H1 (cell line): ENCODE measurements around the gene CEP128. TPM values are rescaled to one million over a fixed set of nuclear protein-coding genes. Genes with fewer than 3 reads are reported as not detected.

Experiments used
- CTCF ChIA-PET: fragments of 300-600 bp; sonication (Branson Sonifier 250); formaldehyde crosslinking; loops from one replicate; lab custom pipeline; 2021; ENCODE audit not compliant: partially characterized antibody; lab: Charles Lee
- POLR2A ChIA-PET: fragments of 300-600 bp; sonication (Branson Sonifier 250); formaldehyde crosslinking; loops from one replicate; lab custom pipeline; 2021; ENCODE audit warnings: inconsistent platforms; ENCODE audit not compliant: partially characterized antibody; lab: Charles Lee
- DNase-seq, 2 experiments: peaks; one replicate each; pipeline versions ENCODE4 v3.0.0 to v3.0.0-alpha.2; 2010 to 2022; ENCODE audit warnings: low spot score in 2 of 2, low read depth in 1 of 2, mixed read lengths in 1 of 2
- FAIRE-seq: peaks from 2 replicates; lab custom pipeline; 2011; peaks lifted over from hg19 to GRCh38; lab: Jason Lieb, UNC
- H2AFZ ChIP-seq: 2 replicates; pipeline ENCODE4 v1.8.1; 2012; ENCODE audit warnings: low read length, inconsistent platforms
- H2AK5ac ChIP-seq: 2 replicates; pipeline ENCODE4 v1.6.1; 2013; ENCODE audit warnings: low read depth, low read length
- H2BK120ac ChIP-seq: replicated peaks from 2 replicates; pipeline ENCODE3; 2013; ENCODE audit warnings: low read depth, low read length, inconsistent platforms
- H2BK12ac ChIP-seq: 2 replicates; pipeline ENCODE4 v1.6.1; 2013; ENCODE audit warnings: low read depth, low read length
- H2BK15ac ChIP-seq: 2 replicates; pipeline ENCODE4 v1.6.1; 2013; ENCODE audit warnings: low read length
- H2BK20ac ChIP-seq: 2 replicates; pipeline ENCODE4 v1.6.1; 2013; ENCODE audit warnings: low read length
- H2BK5ac ChIP-seq: 2 replicates; pipeline ENCODE4 v1.6.1; 2013; ENCODE audit warnings: low read depth, low read length
- H3K14ac ChIP-seq: 2 replicates; pipeline ENCODE4 v1.6.1; 2013; ENCODE audit warnings: inconsistent platforms; ENCODE audit not compliant: insufficient read length
- H3K18ac ChIP-seq: 2 replicates; pipeline ENCODE4 v1.6.1; 2013; ENCODE audit warnings: low read length; ENCODE audit errors: extremely low read depth
- H3K23ac ChIP-seq: 2 replicates; pipeline ENCODE4 v1.6.1; 2013; ENCODE audit warnings: inconsistent platforms; ENCODE audit not compliant: insufficient read length
- H3K23me2 ChIP-seq: 2 replicates; pipeline ENCODE4 v1.6.1; 2013; ENCODE audit warnings: low read depth, low read length
- H3K27ac ChIP-seq: 2 replicates; pipeline ENCODE4 v1.6.1; 2011; ENCODE audit warnings: low read depth, low read length, inconsistent platforms
- H3K27me3 ChIP-seq, 4 experiments: replicated peaks in 1 of 4; 1 replicate in 1 of 4; 2 replicates in 3 of 4; pipeline versions ENCODE4 v1.6.1 to v1.8.1; 2011 to 2013; ENCODE audit warnings: low read length in 3 of 4, mild to moderate bottlenecking in 3 of 4, inconsistent platforms in 2 of 4, mixed read lengths in 2 of 4, moderate library complexity in 1 of 4; ENCODE audit not compliant: control insufficient read depth in 3 of 4, insufficient read depth in 3 of 4; ENCODE audit errors: extremely low read depth in 1 of 4
- H3K36me3 ChIP-seq, 4 experiments: 2 replicates each; pipeline versions ENCODE4 v1.6.1 to v1.8.1; 2011 to 2013; ENCODE audit warnings: mild to moderate bottlenecking in 4 of 4, low read length in 3 of 4, moderate library complexity in 2 of 4, control low read depth in 1 of 4, inconsistent platforms in 1 of 4; ENCODE audit not compliant: insufficient read depth in 4 of 4, control insufficient read depth in 2 of 4
- H3K4ac ChIP-seq: replicated peaks from 2 replicates; pipeline ENCODE3; 2013; ENCODE audit warnings: low read length, low read depth, mixed read lengths, inconsistent platforms; ENCODE audit not compliant: insufficient read length
- H3K4me1 ChIP-seq, 4 experiments: replicated peaks in 1 of 4; 1 replicate in 1 of 4; 2 replicates in 3 of 4; pipeline versions ENCODE4 v1.6.1 to v1.8.1; 2011 to 2013; ENCODE audit warnings: low read length in 3 of 4, inconsistent platforms in 2 of 4, mixed read lengths in 1 of 4; ENCODE audit not compliant: insufficient read depth in 4 of 4, control insufficient read depth in 3 of 4
- H3K4me2 ChIP-seq, 2 experiments: 2 replicates each; pipeline versions ENCODE4 v1.6.1 to v1.8.1; 2011 to 2013; ENCODE audit warnings: low read depth in 2 of 2, low read length in 2 of 2, control low read depth in 1 of 2, inconsistent platforms in 1 of 2, mild to moderate bottlenecking in 1 of 2; ENCODE audit not compliant: insufficient read depth in 1 of 2
- H3K4me3 ChIP-seq, 4 experiments: fragments of 200-600, 300-600 bp in 1 of 4; sonication (generic), shearing (Covaris generic), sonication (Bioruptor Twin) in 1 of 4; 2 replicates each; pipeline versions ENCODE4 v1.5.1 to v1.8.1; 2011 to 2016; ENCODE audit warnings: low read length in 4 of 4, low read depth in 3 of 4, control low read depth in 2 of 4, inconsistent platforms in 2 of 4, mild to moderate bottlenecking in 2 of 4, mixed read lengths in 1 of 4, moderate library complexity in 1 of 4; ENCODE audit not compliant: insufficient read depth in 2 of 4; ENCODE audit errors: extremely low read depth in 1 of 4
- H3K56ac ChIP-seq: replicated peaks from 2 replicates; pipeline ENCODE3; 2013; ENCODE audit warnings: low read depth, mild to moderate bottlenecking, mixed read lengths, low read length, inconsistent platforms; ENCODE audit not compliant: insufficient read length
- H3K79me1 ChIP-seq: 2 replicates; pipeline ENCODE4 v1.6.1; 2013; ENCODE audit warnings: low read depth, low read length, control low read depth
- H3K79me2 ChIP-seq, 2 experiments: 2 replicates each; pipeline versions ENCODE4 v1.6.1 to v1.8.1; 2012 to 2013; ENCODE audit warnings: low read length in 2 of 2, mild to moderate bottlenecking in 2 of 2, inconsistent platforms in 1 of 2; ENCODE audit not compliant: insufficient read depth in 2 of 2, control insufficient read depth in 1 of 2
- H3K9ac ChIP-seq, 4 experiments: replicated peaks in 1 of 4; 1 replicate in 1 of 4; 2 replicates in 3 of 4; pipeline versions ENCODE4 v1.6.1 to v1.8.1; 2011 to 2013; ENCODE audit warnings: low read depth in 3 of 4, low read length in 3 of 4, control low read depth in 2 of 4, mild to moderate bottlenecking in 2 of 4, moderate library complexity in 2 of 4, inconsistent platforms in 1 of 4; ENCODE audit errors: extremely low read depth in 1 of 4
- H3K9me3 ChIP-seq, 2 experiments: 2 replicates each; pipeline versions ENCODE4 v1.6.1 to v1.8.1; 2012 to 2013; ENCODE audit warnings: mild to moderate bottlenecking in 2 of 2, moderate library complexity in 2 of 2, control low read depth in 1 of 2, inconsistent platforms in 1 of 2, low read depth in 1 of 2, low read length in 1 of 2, mixed read lengths in 1 of 2; ENCODE audit not compliant: insufficient read depth in 2 of 2
- H4K20me1 ChIP-seq, 2 experiments: replicated peaks in 1 of 2; 2 replicates each; pipeline versions ENCODE3 to v1.8.1; 2011 to 2013; ENCODE audit warnings: inconsistent platforms in 2 of 2, low read length in 2 of 2, mild to moderate bottlenecking in 1 of 2; ENCODE audit not compliant: insufficient read depth in 2 of 2, control insufficient read depth in 1 of 2
- H4K5ac ChIP-seq: 2 replicates; pipeline ENCODE4 v1.6.1; 2013; ENCODE audit warnings: low read length, low read depth, mixed read lengths, inconsistent platforms; ENCODE audit not compliant: insufficient read length
- H4K8ac ChIP-seq: 2 replicates; pipeline ENCODE4 v1.8.0; 2013; ENCODE audit warnings: mild to moderate bottlenecking, moderate library complexity, low read length, inconsistent platforms; ENCODE audit not compliant: insufficient read depth; ENCODE audit errors: extremely low read depth
- H4K91ac ChIP-seq: replicated peaks from 2 replicates; pipeline ENCODE3; 2013; ENCODE audit warnings: low read length, mixed read lengths, inconsistent platforms; ENCODE audit not compliant: insufficient read length
- BCL11A ChIP-seq, 2 experiments: IDR thresholded peaks; one replicate each; pipeline ENCODE4 v1.6.1; 2011; ENCODE audit warnings: low read depth in 2 of 2, low read length in 2 of 2, mild to moderate bottlenecking in 2 of 2
- CHD1 ChIP-seq: IDR thresholded peaks from 2 replicates; pipeline ENCODE4 v1.6.1; 2012; ENCODE audit warnings: low read depth, low read length, improper control_type of control experiment
- CREB1 ChIP-seq: IDR thresholded peaks from 2 replicates; pipeline ENCODE4 v1.6.1; 2012; ENCODE audit warnings: inconsistent platforms
- HDAC2 ChIP-seq, 2 experiments: fragments of 300-600 bp in 1 of 2; sonication (generic) in 1 of 2; IDR thresholded peaks; 2 replicates each; pipeline ENCODE4 v1.6.1; 2011 to 2012; ENCODE audit warnings: low read depth in 2 of 2, low read length in 2 of 2, mild to moderate bottlenecking in 2 of 2, moderate library complexity in 2 of 2, borderline replicate concordance in 1 of 2, inconsistent platforms in 1 of 2
- JUN ChIP-seq: IDR thresholded peaks from 2 replicates; pipeline ENCODE4 v1.6.1; 2011; ENCODE audit warnings: low read depth, mild to moderate bottlenecking, improper control_type of control experiment, low read length
- KDM1A ChIP-seq: fragments of 200-600, 300-600 bp; sonication (generic); IDR thresholded peaks from 2 replicates; pipeline ENCODE4 v1.7.1; 2016; ENCODE audit warnings: mild to moderate bottlenecking, low read length, borderline replicate concordance
- NRF1 ChIP-seq: IDR thresholded peaks from 2 replicates; pipeline ENCODE4 v1.6.1; 2011; ENCODE audit warnings: mild to moderate bottlenecking, low read depth, low read length, improper control_type of control experiment
- RAD21 ChIP-seq, 2 experiments: IDR thresholded peaks in 1 of 2; conservative IDR thresholded peaks in 1 of 2; 2 replicates each; pipeline ENCODE4 v1.6.1; 2011; ENCODE audit warnings: low read depth in 2 of 2, low read length in 2 of 2, improper control_type of control experiment in 1 of 2, inconsistent platforms in 1 of 2, mild to moderate bottlenecking in 1 of 2, moderate library complexity in 1 of 2
- SIN3A ChIP-seq, 2 experiments: IDR thresholded peaks in 1 of 2; conservative IDR thresholded peaks in 1 of 2; 2 replicates each; pipeline ENCODE4 v1.6.1; 2011 to 2012; ENCODE audit warnings: low read length in 2 of 2, improper control_type of control experiment in 1 of 2, low read depth in 1 of 2, mild to moderate bottlenecking in 1 of 2
- SIRT6 ChIP-seq: IDR thresholded peaks from one replicate; pipeline ENCODE4 v1.7.1; 2012; ENCODE audit warnings: low read length, inconsistent platforms
- SP1 ChIP-seq: IDR thresholded peaks from 2 replicates; pipeline ENCODE4 v1.6.1; 2011; ENCODE audit warnings: low read depth, low read length
- TBP ChIP-seq: IDR thresholded peaks from 2 replicates; pipeline ENCODE4 v1.6.1; 2011; ENCODE audit warnings: low read depth, low read length, improper control_type of control experiment
- TCF12 ChIP-seq: IDR thresholded peaks from 2 replicates; pipeline ENCODE4 v1.6.1; 2011; ENCODE audit warnings: low read depth, mild to moderate bottlenecking, low read length
- polyA plus RNA-seq, 7 experiments: library from polyadenylated mRNA; depleted of rRNA in 3 of 7; stranded (reverse) in 5 of 7; unstranded in 2 of 7; fragments of >200 nt in 5 of 7; fragments of 200-250 nt in 2 of 7; gene quantifications; 1 replicate in 5 of 7; 2 replicates in 1 of 7; 4 replicates in 1 of 7; pipeline versions ENCODE4 v1.2.1 to v1.2.3, GENCODE V29; 2011 to 2013; ENCODE audit warnings: missing spikeins in 2 of 7, mixed read lengths in 2 of 7
- total RNA-seq: library from RNA; stranded (reverse); fragmentation: NEBNext Ultra II Directional; extraction: Animal tissue kit (Norgen Biotek cat#: 25700); gene quantifications from 2 replicates; pipeline ENCODE4 v1.2.1, GENCODE V29; 2021
- TF ChIP-seq, protein P1 (sequence below): IDR thresholded peaks from 2 replicates; pipeline ENCODE4 v1.6.1; 2012; ENCODE audit warnings: inconsistent platforms
- TF ChIP-seq, protein P2 (sequence below): IDR thresholded peaks from 2 replicates; pipeline ENCODE4 v1.6.1; 2011; ENCODE audit warnings: low read length, improper control_type of control experiment

CEP128 gene
- total and polyA plus RNA-seq, 2 of the 8 experiments (the other 6 are each of a cell fraction or from before 2014, with no cell fraction given) = 1.9 to 17.0 TPM

DNA sequence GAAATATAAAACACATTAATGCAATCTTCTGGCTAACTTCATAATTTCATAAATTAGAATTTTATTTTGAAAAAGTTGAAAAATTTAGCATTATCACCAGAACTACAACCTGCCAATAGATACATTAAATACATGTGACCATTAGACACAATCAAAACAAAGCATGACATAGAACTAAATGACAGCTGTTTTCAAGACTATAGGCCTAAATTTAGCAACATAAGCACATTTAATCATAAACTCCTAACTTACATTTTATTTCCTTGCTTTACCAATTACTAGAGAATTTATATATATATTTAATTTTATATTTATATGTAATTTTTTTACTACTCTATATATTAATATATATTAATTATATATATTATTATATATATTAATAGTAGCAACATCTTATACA, 165.4 kb downstream of the CEP128 start:
- FAIRE-seq = no peak
- CTCF ChIA-PET = no interaction called here
- no peak overlapping the region for H3K23ac ChIP-seq

More for the DNA sequence above, 165.4 kb downstream of the CEP128 start:
- H2BK12ac ChIP-seq = no peak overlapping the region
- no peak overlapping the region for H2BK5ac ChIP-seq
- H3K79me2 ChIP-seq = no peaks in the 10 kb centered on the region
- H2AK5ac ChIP-seq = no peak overlapping the region
- H3K4me3 ChIP-seq = no peak overlapping the region
- H4K91ac ChIP-seq = no peak overlapping the region
- no peak overlapping the region for H3K18ac ChIP-seq
- H3K23me2 ChIP-seq = no peaks in the 10 kb centered on the region
- H4K20me1 ChIP-seq = no peaks in the 10 kb centered on the region
- H3K27me3 ChIP-seq = no peaks in the 10 kb centered on the region
- H2BK20ac ChIP-seq = no peak overlapping the region
- DNase-seq = no peak
- H2AFZ ChIP-seq = no peak overlapping the region
- no peak overlapping the region for H3K9ac ChIP-seq
- POLR2A ChIA-PET = no interaction called here
- H3K79me1 ChIP-seq = no peaks in the 10 kb centered on the region
- no peak overlapping the region for H4K5ac ChIP-seq
- H3K36me3 ChIP-seq = no peaks in the 10 kb centered on the region
- no peak for TF ChIP-seq CHD1
- TF ChIP-seq CREB1 = no peak
- TF ChIP-seq JUN = no peak
- TF ChIP-seq SIN3A (conservative IDR thresholded peaks at IDR 0.05 in 1 of 2, IDR thresholded peaks at IDR 0.05 in 1 of 2; ENCODE audit: low read depth in 1 of 2, low read length in 2 of 2) = no peak
- no peak for TF ChIP-seq TBP
- no peak for TF ChIP-seq SP1
- TF ChIP-seq RAD21 (IDR thresholded peaks at IDR 0.05 in 1 of 2, conservative IDR thresholded peaks at IDR 0.05 in 1 of 2; ENCODE audit: low read depth in 2 of 2, low read length in 2 of 2) = no peak
- no peak for TF ChIP-seq NRF1
- TF ChIP-seq BCL11A (IDR thresholded peaks at IDR 0.05; ENCODE audit: low read depth in 2 of 2, low read length in 2 of 2) = no peak
- TF ChIP-seq KDM1A = no peak
- TF ChIP-seq SIRT6 = no peak
- no peak for TF ChIP-seq TCF12
- no peak for TF ChIP-seq HDAC2 (IDR thresholded peaks at IDR 0.05; ENCODE audit: borderline replicate concordance in 1 of 2, low read depth in 2 of 2, low read length in 2 of 2)
- TF ChIP-seq, protein P1, sequence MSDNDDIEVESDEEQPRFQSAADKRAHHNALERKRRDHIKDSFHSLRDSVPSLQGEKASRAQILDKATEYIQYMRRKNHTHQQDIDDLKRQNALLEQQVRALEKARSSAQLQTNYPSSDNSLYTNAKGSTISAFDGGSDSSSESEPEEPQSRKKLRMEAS = no peak
- TF ChIP-seq, protein P2, sequence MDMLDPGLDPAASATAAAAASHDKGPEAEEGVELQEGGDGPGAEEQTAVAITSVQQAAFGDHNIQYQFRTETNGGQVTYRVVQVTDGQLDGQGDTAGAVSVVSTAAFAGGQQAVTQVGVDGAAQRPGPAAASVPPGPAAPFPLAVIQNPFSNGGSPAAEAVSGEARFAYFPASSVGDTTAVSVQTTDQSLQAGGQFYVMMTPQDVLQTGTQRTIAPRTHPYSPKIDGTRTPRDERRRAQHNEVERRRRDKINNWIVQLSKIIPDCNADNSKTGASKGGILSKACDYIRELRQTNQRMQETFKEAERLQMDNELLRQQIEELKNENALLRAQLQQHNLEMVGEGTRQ = no peak
- H3K27ac ChIP-seq = no peak overlapping the region
- no peak overlapping the region for H2BK120ac ChIP-seq
- no peak overlapping the region for H3K4ac ChIP-seq
- H3K4me1 ChIP-seq = no peaks in the 10 kb centered on the region
- no peak overlapping the region for H2BK15ac ChIP-seq
- H3K56ac ChIP-seq = no peak overlapping the region
- no peak overlapping the region for H4K8ac ChIP-seq
- H3K9me3 ChIP-seq = no peaks in the 10 kb centered on the region
- no peak overlapping the region for H3K14ac ChIP-seq
- no peak overlapping the region for H3K4me2 ChIP-seq
